T1000 (cell line): ENCODE results near the gene AREL1.
"Not testable (repeated sequence)": the region's sequence is repeated elsewhere in the genome, so short reads cannot be mapped to it uniquely, and the experiment has no call there.

ENCODE experiments used
- DNase-seq: peaks from one replicate; lab custom pipeline; 2025; ENCODE audit warnings: mixed read lengths; lab: John Stamatoyannopoulos, UW

The AREL1 gene

GRCh38 chr14:74712499-74713394 lies at the start of gene AREL1, which contains the start of gene FCF1:
TSS of gene AREL1 (minus strand) at chr14:74713080. CDS start at chr14:74685615, 27,465 bp downstream.
TSS of gene FCF1 (plus strand) at chr14:74713144. CDS start at chr14:74713198, 54 bp downstream.
- DNase-seq: no peak

GRCh38 chr14:74758505-74758904 lies 45.6 kb upstream of the AREL1 start:
- DNase-seq: not testable (repeated sequence)

- no peak for DNase-seq
Measured at GRCh38 chr14:74756326-74756725, 43.4 kb upstream of the AREL1 start.

GRCh38 chr14:74754899-74755298 lies 42.0 kb upstream of the AREL1 start:
- DNase-seq: no peak

- no peak for DNase-seq
Measured at GRCh38 chr14:74754157-74754556, 41.3 kb upstream of the AREL1 start.

- no peak for DNase-seq
Measured at GRCh38 chr14:74747237-74747636, 34.4 kb upstream of the AREL1 start.

GRCh38 chr14:74739293-74740030 lies 26.6 kb upstream of the AREL1 start:
- no peak for DNase-seq

GRCh38 chr14:74737753-74738325 lies 25.0 kb upstream of the AREL1 start:
- DNase-seq: no peak

GRCh38 chr14:74735125-74735524 lies 22.2 kb upstream of the AREL1 start:
- no peak for DNase-seq

GRCh38 chr14:74733221-74733620 lies 20.3 kb upstream of the AREL1 start:
- no peak for DNase-seq

- no peak for DNase-seq
Measured at GRCh38 chr14:74732387-74732786, 19.5 kb upstream of the AREL1 start.

- no peak for DNase-seq
Measured at GRCh38 chr14:74723134-74723533, 10.3 kb upstream of the AREL1 start.

- DNase-seq: no peak
Measured at GRCh38 chr14:74720526-74720925, 7.6 kb upstream of the AREL1 start.

GRCh38 chr14:74713395-74713735 lies 485 bp upstream of the AREL1 start:
- no peak for DNase-seq

GRCh38 chr14:74711651-74712050 lies 1.2 kb downstream of the AREL1 start:
- no peak for DNase-seq

- DNase-seq: no peak
Measured at GRCh38 chr14:74710480-74710879, 2.4 kb downstream of the AREL1 start.

GRCh38 chr14:74705613-74706500 lies 7.0 kb downstream of the AREL1 start:
- DNase-seq: no peak

GRCh38 chr14:74704656-74705055 lies 8.2 kb downstream of the AREL1 start:
- no peak for DNase-seq

GRCh38 chr14:74703043-74703442 lies 9.8 kb downstream of the AREL1 start:
- DNase-seq: no peak

GRCh38 chr14:74702293-74702692 lies 10.6 kb downstream of the AREL1 start:
- DNase-seq: no peak

- no peak for DNase-seq
Measured at GRCh38 chr14:74698465-74698864, 14.4 kb downstream of the AREL1 start.

GRCh38 chr14:74697976-74698375 lies 14.9 kb downstream of the AREL1 start:
- no peak for DNase-seq
